NCI-H526 treated with DMSO at 0.1 percent for 48 hours (cell line): ENCODE measurements around the gene VTI1A.

ENCODE experiments used
- DNase-seq: peaks from one replicate; lab custom pipeline; 2025; lab: John Stamatoyannopoulos, UW

Gene VTI1A

GRCh38 chr10:112639298-112639697 lies 192.3 kb downstream of the VTI1A start:
- DNase-seq = no peak

- no peak for DNase-seq
Observed at GRCh38 chr10:112640638-112641037, 193.6 kb downstream of the VTI1A start.

GRCh38 chr10:112643600-112644264 lies 196.7 kb downstream of the VTI1A start:
- DNase-seq = no peak

GRCh38 chr10:112644265-112644645 lies 197.2 kb downstream of the VTI1A start:
- DNase-seq = no peak

- DNase-seq = no peak
Observed at GRCh38 chr10:112649006-112649821, 202.2 kb downstream of the VTI1A start.

- DNase-seq = no peak
Observed at GRCh38 chr10:112649822-112650152, 202.8 kb downstream of the VTI1A start.

- DNase-seq = no peak
Observed at GRCh38 chr10:112650588-112651030, 203.6 kb downstream of the VTI1A start.

GRCh38 chr10:112653215-112653614 lies 206.2 kb downstream of the VTI1A start:
- no peak for DNase-seq

GRCh38 chr10:112653851-112654250 lies 206.8 kb downstream of the VTI1A start:
- no peak for DNase-seq

- no peak for DNase-seq
Observed at GRCh38 chr10:112654794-112655193, 207.8 kb downstream of the VTI1A start.

GRCh38 chr10:112655722-112656121 lies 208.7 kb downstream of the VTI1A start:
- no peak for DNase-seq

- DNase-seq = no peak
Observed at GRCh38 chr10:112658465-112658864, 211.4 kb downstream of the VTI1A start.

GRCh38 chr10:112658900-112659638 lies 212.1 kb downstream of the VTI1A start:
- no peak for DNase-seq

GRCh38 chr10:112663234-112664125 lies 216.5 kb downstream of the VTI1A start:
- DNase-seq = no peak

- no peak for DNase-seq
Observed at GRCh38 chr10:112666094-112666493, 219.1 kb downstream of the VTI1A start.

GRCh38 chr10:112669989-112670388 lies 223.0 kb downstream of the VTI1A start:
- DNase-seq = no peak

- DNase-seq = no peak
Observed at GRCh38 chr10:112671743-112672142, 224.7 kb downstream of the VTI1A start.

- no peak for DNase-seq
Observed at GRCh38 chr10:112672706-112673105, 225.7 kb downstream of the VTI1A start.

- DNase-seq = no peak
Observed at GRCh38 chr10:112675560-112676083, 228.6 kb downstream of the VTI1A start.

GRCh38 chr10:112677689-112678088 lies 230.7 kb downstream of the VTI1A start:
- no peak for DNase-seq

- no peak for DNase-seq
Observed at GRCh38 chr10:112678581-112678980, 231.6 kb downstream of the VTI1A start.

GRCh38 chr10:112678987-112679386 lies 232.0 kb downstream of the VTI1A start:
- no peak for DNase-seq
